Measurements from ENCODE around the gene ETFA.

- TF ChIP-seq EP300 (IDR thresholded peaks at IDR 0.05; ENCODE audit: low read depth) (no peak), POLR2AphosphoS5 (IDR thresholded peaks at IDR 0.05) (no peak), CTCF (IDR thresholded peaks at IDR 0.05) (peak in 3 of 5 experiments; percentile 24 to 41 (median 32))
These were observed 25.9 kb downstream of the ETFA start for GRCh38 chr15:76285241-76285825.
